Measurements from ENCODE around the gene GOSR2. TPM values are rescaled to one million over a fixed set of nuclear protein-coding genes. Genes with fewer than 3 reads are reported as not detected.

The GOSR2 gene
- polyA plus RNA-seq, 1 donor (not counting 4 experiments of a cell fraction or from before 2014, with no cell fraction given) = 48.6 TPM

- Histone ChIP-seq H3K36me3 (ENCODE audit: control insufficient read depth in 2 of 2, extremely low read depth in 1 of 2, insufficient read depth in 2 of 2, low read length in 2 of 2) (no peaks in the 10 kb centered on the region), H3K27me3 (ENCODE audit: control insufficient read depth, extremely low read depth, insufficient read depth, low read length) (peaks cover 10% of the 10 kb centered on the region), H3K9me1 (ENCODE audit: control insufficient read depth, extremely low read depth, insufficient read depth, low read length) (no peaks in the 10 kb centered on the region), H3K9me3 (ENCODE audit: control insufficient read depth, low read depth, low read length) (no peaks in the 10 kb centered on the region), H3K9ac (ENCODE audit: control insufficient read depth, extremely low read depth, insufficient read depth, low read length) (no peak overlapping the region), H3K4me2 (ENCODE audit: control insufficient read depth, extremely low read depth, insufficient read depth, low read depth, low read length) (no peak overlapping the region), H3K4me1 (ENCODE audit: control insufficient read depth, extremely low read depth, insufficient read depth, low read length) (no peaks in the 10 kb centered on the region), H4K20me1 (ENCODE audit: control insufficient read depth, extremely low read depth, insufficient read depth, low read length) (no peaks in the 10 kb centered on the region), H3K27ac (ENCODE audit: control insufficient read depth, insufficient read depth, low read length) (no peak overlapping the region), H3K4me3 (ENCODE audit: control insufficient read depth in 2 of 3, extremely low read depth in 1 of 3, insufficient read depth in 2 of 3, low read depth in 1 of 3, low read length in 3 of 3) (no peak overlapping the region), H2AFZ (ENCODE audit: control insufficient read depth, low read length) (no peak overlapping the region), H3K79me2 (ENCODE audit: control insufficient read depth, insufficient read depth, low read length) (no peaks in the 10 kb centered on the region)
- DNase-seq (ENCODE audit: low read depth, low spot score) (no peak), FAIRE-seq (no peak)
- TF ChIP-seq EZH2 (IDR thresholded peaks at IDR 0.05; ENCODE audit: low read length) (no peak), CTCF (optimal IDR thresholded peaks at IDR 0.05 in 1 of 3, IDR thresholded peaks at IDR 0.05 in 1 of 3, conservative IDR thresholded peaks at IDR 0.05 in 1 of 3; ENCODE audit: extremely low read depth in 1 of 3, insufficient read depth in 2 of 3, low read length in 3 of 3) (no peak)
- dilution Hi-C loops (cut with MboI; ENCODE audit: extremely low pct_ligation_motif_present, low sequenced_read_pairs) = no loop called here
Measured at GRCh38 chr17:46882666-46883065, 40.3 kb upstream of the GOSR2 start.

- Histone ChIP-seq H3K9me3 (ENCODE audit: control insufficient read depth, low read depth, low read length) (no peaks in the 10 kb centered on the region), H3K27me3 (ENCODE audit: control insufficient read depth, extremely low read depth, insufficient read depth, low read length) (peaks cover 12% of the 10 kb centered on the region), H3K36me3 (ENCODE audit: control insufficient read depth in 2 of 2, extremely low read depth in 1 of 2, insufficient read depth in 2 of 2, low read length in 2 of 2) (no peaks in the 10 kb centered on the region), H3K27ac (ENCODE audit: control insufficient read depth, insufficient read depth, low read length) (no peak overlapping the region), H2AFZ (ENCODE audit: control insufficient read depth, low read length) (no peak overlapping the region), H3K4me2 (ENCODE audit: control insufficient read depth, extremely low read depth, insufficient read depth, low read depth, low read length) (no peak overlapping the region), H3K4me3 (ENCODE audit: control insufficient read depth in 2 of 3, extremely low read depth in 1 of 3, insufficient read depth in 2 of 3, low read depth in 1 of 3, low read length in 3 of 3) (no peak overlapping the region), H3K4me1 (ENCODE audit: control insufficient read depth, extremely low read depth, insufficient read depth, low read length) (no peaks in the 10 kb centered on the region), H3K9me1 (ENCODE audit: control insufficient read depth, extremely low read depth, insufficient read depth, low read length) (no peaks in the 10 kb centered on the region), H3K9ac (ENCODE audit: control insufficient read depth, extremely low read depth, insufficient read depth, low read length) (no peak overlapping the region), H4K20me1 (ENCODE audit: control insufficient read depth, extremely low read depth, insufficient read depth, low read length) (no peaks in the 10 kb centered on the region), H3K79me2 (ENCODE audit: control insufficient read depth, insufficient read depth, low read length) (no peaks in the 10 kb centered on the region)
- no peak for TF ChIP-seq CTCF (optimal IDR thresholded peaks at IDR 0.05 in 1 of 3, IDR thresholded peaks at IDR 0.05 in 1 of 3, conservative IDR thresholded peaks at IDR 0.05 in 1 of 3; ENCODE audit: extremely low read depth in 1 of 3, insufficient read depth in 2 of 3, low read length in 3 of 3)
- no peak for TF ChIP-seq EZH2 (IDR thresholded peaks at IDR 0.05; ENCODE audit: low read length)
- FAIRE-seq (no peak), DNase-seq (ENCODE audit: low read depth, low spot score) (no peak)
- dilution Hi-C loops (cut with MboI; ENCODE audit: extremely low pct_ligation_motif_present, low sequenced_read_pairs) = no loop called here
Measured at GRCh38 chr17:46883871-46884520, 39.0 kb upstream of the GOSR2 start.

Measured in keratinocyte (primary cell).